Measurements from ENCODE around the gene CLIC5. TPM values are rescaled to one million over a fixed set of nuclear protein-coding genes. Genes with fewer than 3 reads are reported as not detected.

Gene CLIC5
- total RNA-seq, 2 donors from 2014 or later: 3.3 to 6.6 TPM

DNA sequence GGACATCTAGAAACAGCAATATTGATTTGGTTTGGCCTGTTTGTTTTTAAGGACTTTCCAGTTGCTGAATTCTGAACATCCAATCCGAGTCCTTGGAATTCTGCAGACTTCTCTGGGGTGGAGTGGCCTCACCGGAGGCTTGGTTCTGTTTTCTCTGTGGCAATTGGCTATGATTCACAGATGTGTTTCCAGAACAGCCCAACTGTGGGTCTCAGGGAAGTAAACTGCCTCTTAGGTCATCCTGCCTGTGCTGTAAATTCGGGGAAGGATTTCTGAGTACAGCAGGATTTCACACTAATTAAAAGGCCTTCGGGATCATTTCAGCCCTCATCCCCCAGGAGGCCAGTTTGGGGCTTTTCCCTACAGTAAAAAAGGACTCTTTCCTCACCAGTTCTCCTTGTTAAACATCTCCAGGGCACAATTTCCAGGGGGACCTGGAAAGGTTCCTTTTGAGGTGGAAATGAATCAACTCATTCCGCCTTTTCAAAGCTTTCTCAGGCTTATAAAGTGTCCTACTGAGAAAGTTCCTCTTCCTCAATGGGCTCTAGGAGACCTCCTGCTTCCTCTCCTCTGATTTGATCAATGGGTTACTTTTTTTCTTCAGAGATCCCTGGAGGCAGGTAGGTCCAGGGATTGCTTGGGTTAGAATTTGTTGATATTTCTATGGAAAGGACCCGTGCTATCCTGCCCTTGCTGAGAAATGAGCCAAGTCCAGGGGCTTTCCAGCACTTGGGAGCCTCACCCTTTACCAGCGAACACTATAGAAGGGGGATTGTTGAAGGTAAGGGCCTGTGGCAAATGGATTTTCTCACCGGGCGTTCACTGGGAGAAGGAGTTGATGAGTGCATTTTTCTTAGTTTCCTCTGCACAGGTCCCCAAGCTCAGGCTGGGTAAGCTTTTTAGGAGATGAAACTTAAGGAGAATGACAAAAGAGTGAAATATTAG is 114.6 kb downstream of the CLIC5 start:
- no peaks in the 10 kb centered on the region for H3K9me3 Mint-ChIP-seq
- no peaks in the 10 kb centered on the region for H3K27me3 Mint-ChIP-seq (ENCODE audit: low read depth)
- H3K4me3 Mint-ChIP-seq: no peak overlapping the region
- H3K4me1 Mint-ChIP-seq (ENCODE audit: low read depth): peaks cover 17% of the 10 kb centered on the region
- no peak overlapping the region for H3K27ac Mint-ChIP-seq
- no peak for ATAC-seq (replicated peaks in 1 of 2)
- DNase-seq: no peak
- H3K36me3 Mint-ChIP-seq (ENCODE audit: insufficient read depth in 2 of 2): no peaks in the 10 kb centered on the region

DNA sequence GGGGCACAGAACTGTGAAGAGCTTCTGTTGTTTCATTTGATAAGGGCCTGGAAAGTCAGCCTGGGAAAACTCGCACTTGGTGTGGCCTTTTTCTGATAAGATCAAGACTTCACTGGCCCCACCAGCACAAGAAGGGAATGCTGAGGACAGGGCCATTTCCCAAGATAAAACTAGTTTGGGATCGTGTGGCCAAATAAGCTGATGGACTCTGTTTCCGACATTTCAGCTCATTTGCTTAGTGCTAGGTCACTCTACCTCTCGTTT is 116.0 kb downstream of the CLIC5 start:
- Mint-ChIP-seq H3K36me3 (ENCODE audit: insufficient read depth in 2 of 2) (no peaks in the 10 kb centered on the region), H3K4me3 (no peak overlapping the region), H3K27me3 (ENCODE audit: low read depth) (peaks cover 1% of the 10 kb centered on the region), H3K4me1 (ENCODE audit: low read depth) (peaks cover 24% of the 10 kb centered on the region), H3K9me3 (no peaks in the 10 kb centered on the region), H3K27ac (no peak overlapping the region)
- ATAC-seq (replicated peaks in 1 of 2) (no peak), DNase-seq (no peak)

DNA sequence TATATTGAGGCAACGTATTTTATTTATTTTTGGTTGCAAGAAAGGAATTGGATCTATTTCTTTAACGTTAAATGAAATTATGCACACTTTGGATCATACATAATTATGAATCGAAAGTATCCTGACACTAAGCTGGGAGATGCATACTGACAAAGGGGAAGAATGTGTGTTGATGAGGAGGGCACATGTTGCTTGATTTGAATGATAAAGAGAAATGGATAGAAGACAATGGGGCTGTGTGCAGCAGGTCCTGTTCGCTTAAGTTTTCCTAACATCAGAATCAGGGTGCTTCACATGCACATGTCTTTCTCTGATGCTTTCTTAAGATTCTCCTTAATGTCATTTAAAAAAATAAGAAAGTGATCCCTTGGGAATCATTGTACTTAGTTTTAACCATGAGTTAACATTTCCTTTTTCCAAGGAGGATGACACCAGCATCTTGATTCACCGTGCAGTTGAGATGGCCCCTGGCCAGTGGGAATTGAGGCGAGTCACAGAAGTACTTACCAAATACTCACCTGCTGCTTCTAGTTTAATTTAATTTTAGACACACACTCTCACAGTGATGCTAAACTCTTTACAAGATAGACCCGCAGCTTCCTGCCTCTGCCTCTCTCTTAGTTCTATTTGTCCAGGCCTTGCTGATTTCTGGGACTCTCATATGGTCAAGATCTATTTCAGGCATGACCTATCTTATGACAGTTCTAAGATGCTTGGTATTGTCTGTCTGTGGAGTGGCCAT is 116.5 kb downstream of the CLIC5 start:
- Mint-ChIP-seq H3K36me3 (ENCODE audit: insufficient read depth in 2 of 2) (no peaks in the 10 kb centered on the region), H3K27me3 (ENCODE audit: low read depth) (peaks cover 6% of the 10 kb centered on the region), H3K9me3 (no peaks in the 10 kb centered on the region), H3K4me3 (no peak overlapping the region), H3K4me1 (ENCODE audit: low read depth) (peaks cover 24% of the 10 kb centered on the region), H3K27ac (no peak overlapping the region)
- no peak for DNase-seq
- no peak for ATAC-seq (replicated peaks in 1 of 2)

DNA sequence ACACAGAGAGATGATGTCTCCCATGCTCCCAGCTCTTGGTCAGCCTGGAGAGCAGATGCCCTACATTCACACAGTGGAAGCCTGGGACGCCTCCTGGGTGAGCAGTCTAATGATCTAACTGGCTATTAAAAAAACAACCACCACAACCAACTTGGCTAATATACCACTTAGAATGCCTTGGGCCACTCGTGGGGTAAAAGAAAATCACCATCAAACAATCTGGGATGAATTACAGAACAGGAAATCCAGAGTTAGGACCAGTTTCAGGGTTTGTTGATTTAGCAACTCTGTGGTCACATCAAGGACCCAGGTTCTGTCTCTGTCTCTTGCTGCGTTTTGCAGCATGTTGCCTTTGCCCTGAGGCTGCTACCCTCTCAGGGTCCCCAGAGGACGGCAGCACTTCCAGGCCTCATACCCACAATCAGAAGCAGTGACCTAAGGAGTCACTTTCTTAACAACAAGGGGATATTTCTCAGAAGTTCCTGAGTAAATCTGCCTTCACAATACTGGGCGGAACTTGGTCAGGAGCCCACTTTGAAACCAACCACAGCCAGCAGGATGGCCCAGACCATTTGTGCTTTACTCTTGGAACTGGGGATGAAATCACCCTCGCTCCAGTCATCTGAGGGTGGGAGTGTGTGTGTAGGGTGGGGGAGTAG is 118.7 kb downstream of the CLIC5 start:
- Mint-ChIP-seq H3K9me3 (no peaks in the 10 kb centered on the region), H3K4me1 (ENCODE audit: low read depth) (peaks cover 24% of the 10 kb centered on the region), H3K27ac (no peak overlapping the region), H3K36me3 (ENCODE audit: insufficient read depth in 2 of 2) (no peaks in the 10 kb centered on the region), H3K4me3 (peak overlapping the region in 1 of 2 donors; percentile 22), H3K27me3 (ENCODE audit: low read depth) (peaks cover 22% of the 10 kb centered on the region)
- ATAC-seq (replicated peaks in 1 of 2) (peak; percentile 43 to 62), DNase-seq (no peak)

DNA sequence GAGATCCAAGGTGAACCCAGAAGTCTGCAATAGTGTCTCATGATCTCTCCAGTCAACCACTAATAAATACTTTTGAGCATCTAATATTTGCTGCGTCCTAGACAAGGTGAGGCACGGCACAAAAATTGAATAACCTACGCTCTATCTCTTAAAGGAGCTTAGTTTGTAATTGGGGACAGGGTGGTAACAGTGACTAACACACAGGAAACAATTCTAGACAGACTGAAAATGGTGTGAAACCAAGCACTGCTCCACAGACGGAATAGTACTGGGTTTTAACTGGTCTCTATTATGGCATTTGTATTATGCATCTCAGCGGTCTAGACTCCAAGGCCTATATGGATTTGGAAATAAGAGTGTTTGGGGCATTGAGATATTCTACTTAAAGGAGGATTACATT is 120.1 kb downstream of the CLIC5 start:
- Mint-ChIP-seq H3K9me3 (no peaks in the 10 kb centered on the region), H3K36me3 (ENCODE audit: insufficient read depth in 2 of 2) (no peaks in the 10 kb centered on the region), H3K27me3 (ENCODE audit: low read depth) (peaks cover 24% of the 10 kb centered on the region), H3K4me3 (peak overlapping the region in 1 of 2 donors; percentile 15), H3K4me1 (ENCODE audit: low read depth) (peaks cover 24% of the 10 kb centered on the region), H3K27ac (no peak overlapping the region)
- DNase-seq: no peak
- peak; percentile 64 to 85 for ATAC-seq (replicated peaks in 1 of 2)

DNA sequence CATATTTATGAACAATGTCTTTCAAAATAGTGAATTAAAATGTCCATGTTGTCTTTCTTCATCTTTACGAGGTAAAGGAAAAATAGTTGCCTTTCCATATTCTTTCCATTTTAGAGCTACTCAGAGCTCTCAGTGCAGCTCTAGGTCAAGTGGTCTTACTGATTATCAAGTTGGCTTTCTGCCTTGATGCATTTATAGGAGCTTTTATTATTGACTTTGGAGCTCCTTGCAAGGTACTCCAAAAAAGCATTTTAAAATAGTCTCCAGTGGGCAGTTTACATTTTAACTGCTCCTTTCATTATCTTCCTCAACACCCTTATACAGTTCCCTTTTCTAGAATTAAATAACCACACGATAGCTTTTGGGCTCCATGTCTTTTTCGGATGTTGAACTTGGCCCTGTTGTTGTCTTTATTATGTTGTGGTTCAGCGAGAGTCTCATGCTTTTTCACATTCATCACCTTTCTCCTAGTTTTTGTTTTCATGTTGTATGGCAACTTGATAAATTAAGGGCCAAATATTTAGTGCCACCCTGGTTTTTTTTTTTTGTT is 122.9 kb downstream of the CLIC5 start:
- no peak for ATAC-seq (replicated peaks in 1 of 2)
- no peak for DNase-seq
- no peaks in the 10 kb centered on the region for H3K36me3 Mint-ChIP-seq (ENCODE audit: insufficient read depth in 2 of 2)
- H3K27ac Mint-ChIP-seq: no peak overlapping the region
- no peaks in the 10 kb centered on the region for H3K9me3 Mint-ChIP-seq
- H3K27me3 Mint-ChIP-seq (ENCODE audit: low read depth): peaks cover 32% of the 10 kb centered on the region
- peaks cover 20% of the 10 kb centered on the region for H3K4me1 Mint-ChIP-seq (ENCODE audit: low read depth)
- H3K4me3 Mint-ChIP-seq: no peak overlapping the region

DNA sequence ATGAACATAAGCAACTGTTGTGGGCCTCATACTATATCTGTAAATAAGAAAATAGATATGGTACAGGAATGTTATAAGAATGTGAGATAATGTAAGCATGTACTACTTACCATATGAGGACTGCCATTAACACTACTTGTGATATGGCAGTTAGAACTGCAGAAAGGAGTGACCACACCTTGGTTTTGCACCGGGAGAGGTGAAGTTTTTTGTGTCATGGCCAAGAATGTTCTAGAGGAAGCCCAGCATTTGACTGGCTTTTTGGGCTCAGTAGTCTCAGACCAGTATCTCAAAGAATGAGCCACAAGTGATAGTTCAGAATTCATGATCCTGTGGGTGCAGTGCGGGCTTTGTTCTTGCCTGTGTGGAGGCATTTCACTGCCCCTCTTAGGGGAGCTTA is 123.5 kb downstream of the CLIC5 start:
- no peaks in the 10 kb centered on the region for H3K36me3 Mint-ChIP-seq (ENCODE audit: insufficient read depth in 2 of 2)
- H3K9me3 Mint-ChIP-seq: no peaks in the 10 kb centered on the region
- H3K4me3 Mint-ChIP-seq: no peak overlapping the region
- ATAC-seq (replicated peaks in 1 of 2): no peak
- no peak for DNase-seq
- no peak overlapping the region for H3K27ac Mint-ChIP-seq
- H3K27me3 Mint-ChIP-seq (ENCODE audit: low read depth): peaks cover 37% of the 10 kb centered on the region
- H3K4me1 Mint-ChIP-seq (ENCODE audit: low read depth): peaks cover 16% of the 10 kb centered on the region

DNA sequence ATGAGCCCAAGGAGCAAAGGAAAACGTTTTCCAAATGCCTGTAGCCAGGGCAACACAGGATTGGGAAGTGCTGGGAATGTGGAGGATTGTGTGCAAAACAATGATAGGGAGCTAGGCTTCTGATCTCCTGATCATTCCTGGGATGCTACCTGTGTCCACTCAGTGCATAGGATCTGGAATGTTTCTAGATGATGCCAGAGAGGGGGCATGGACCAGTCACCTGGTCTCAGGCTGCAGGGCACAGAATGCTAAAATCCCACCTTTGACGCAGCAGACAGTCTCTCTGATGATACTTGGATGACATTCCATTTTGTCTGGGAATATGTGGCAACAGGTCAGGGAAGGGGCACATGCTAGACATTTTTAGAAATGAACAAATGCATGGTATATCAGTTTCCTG is 128.9 kb downstream of the CLIC5 start:
- Mint-ChIP-seq H3K9me3 (no peaks in the 10 kb centered on the region), H3K27me3 (ENCODE audit: low read depth) (peaks cover 59% of the 10 kb centered on the region), H3K4me3 (no peak overlapping the region), H3K27ac (no peak overlapping the region), H3K4me1 (ENCODE audit: low read depth) (no peaks in the 10 kb centered on the region), H3K36me3 (ENCODE audit: insufficient read depth in 2 of 2) (no peaks in the 10 kb centered on the region)
- DNase-seq (no peak), ATAC-seq (replicated peaks in 1 of 2) (no peak)

DNA sequence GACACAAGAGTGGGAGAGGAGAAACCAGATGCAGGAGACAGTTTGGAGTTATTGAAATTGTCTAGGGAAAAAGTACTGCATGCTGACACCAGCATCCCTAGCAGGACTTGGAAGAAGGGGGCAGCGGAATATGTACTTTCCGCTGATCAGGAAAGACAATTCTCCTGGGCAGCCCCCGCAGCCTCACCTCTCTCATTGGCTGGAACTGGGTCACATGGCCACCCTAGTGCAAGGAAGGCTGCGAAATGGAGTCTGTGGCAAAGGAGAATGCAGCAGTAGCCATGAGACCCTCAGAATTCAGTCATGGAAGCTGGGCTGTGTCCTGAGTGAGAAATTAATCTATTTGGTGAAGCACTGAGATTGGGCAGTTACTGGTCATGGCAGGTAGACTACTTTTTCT is 131.3 kb downstream of the CLIC5 start:
- DNase-seq (no peak), ATAC-seq (replicated peaks in 1 of 2) (no peak)
- Mint-ChIP-seq H3K27ac (no peak overlapping the region), H3K4me3 (no peak overlapping the region), H3K27me3 (ENCODE audit: low read depth) (peaks cover 55% of the 10 kb centered on the region), H3K9me3 (no peaks in the 10 kb centered on the region), H3K4me1 (ENCODE audit: low read depth) (no peaks in the 10 kb centered on the region), H3K36me3 (ENCODE audit: insufficient read depth in 2 of 2) (no peaks in the 10 kb centered on the region)

DNA sequence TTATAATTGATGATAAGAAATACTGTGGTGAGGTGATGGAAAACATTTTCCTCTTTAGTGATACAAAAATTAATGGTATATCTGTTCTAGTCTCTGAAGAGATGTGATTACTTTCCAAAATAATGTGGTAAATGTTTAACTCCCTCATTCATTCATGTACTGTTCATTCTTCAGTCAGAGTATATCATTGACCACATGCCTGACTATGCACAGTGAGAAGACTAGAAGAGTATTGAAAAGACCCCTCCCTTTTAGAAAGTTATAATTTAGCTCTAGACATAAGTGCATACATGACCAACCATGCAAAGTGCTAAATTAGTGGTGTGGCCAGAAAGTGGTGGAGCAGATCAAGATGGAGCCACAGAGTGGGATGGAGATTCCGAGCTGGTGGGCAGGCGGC is 133.0 kb downstream of the CLIC5 start:
- ATAC-seq (replicated peaks in 1 of 2) (no peak), DNase-seq (no peak)
- no peaks in the 10 kb centered on the region for H3K4me1 Mint-ChIP-seq (ENCODE audit: low read depth)
- H3K27me3 Mint-ChIP-seq (ENCODE audit: low read depth): peaks cover 48% of the 10 kb centered on the region
- no peaks in the 10 kb centered on the region for H3K36me3 Mint-ChIP-seq (ENCODE audit: insufficient read depth in 2 of 2)
- H3K27ac Mint-ChIP-seq: no peak overlapping the region
- H3K9me3 Mint-ChIP-seq: no peaks in the 10 kb centered on the region
- no peak overlapping the region for H3K4me3 Mint-ChIP-seq

DNA sequence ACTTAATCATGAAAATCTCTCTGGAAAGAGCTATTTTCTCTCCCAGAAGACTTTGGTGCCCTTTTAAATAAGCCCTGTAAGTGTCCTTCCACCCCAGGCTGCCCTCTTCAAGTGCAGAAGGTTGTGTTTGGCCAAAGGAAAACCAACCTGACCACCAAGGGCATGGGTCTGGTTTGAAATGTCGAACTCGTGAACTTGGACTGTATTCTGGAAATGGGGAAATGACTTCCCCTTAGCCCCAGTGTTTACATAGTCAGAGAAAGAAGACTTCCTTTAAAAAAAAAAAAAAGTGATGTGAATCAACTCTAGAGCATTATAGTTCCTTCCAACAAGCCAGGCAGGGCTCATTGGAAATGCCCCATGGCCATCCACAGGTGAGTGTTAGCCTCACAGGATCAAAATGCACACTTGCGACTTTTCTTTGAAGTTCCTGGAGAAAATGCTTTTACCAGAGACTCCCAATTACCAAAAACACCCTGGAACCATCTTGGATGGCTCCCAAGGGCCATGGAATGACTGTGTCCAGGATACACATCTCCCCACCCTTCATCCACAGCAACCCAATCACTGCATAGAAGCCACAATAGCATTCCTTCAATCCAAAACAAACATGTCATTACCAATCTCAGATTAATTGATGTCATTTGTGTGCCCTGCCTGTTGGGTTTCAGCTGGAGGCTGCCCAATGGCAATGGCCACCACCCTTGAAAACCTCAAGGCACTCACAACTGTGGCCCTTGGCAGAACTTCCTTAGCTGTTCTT is 133.8 kb downstream of the CLIC5 start:
- Mint-ChIP-seq H3K27ac (no peak overlapping the region), H3K4me1 (ENCODE audit: low read depth) (no peaks in the 10 kb centered on the region), H3K4me3 (no peak overlapping the region)

DNA sequence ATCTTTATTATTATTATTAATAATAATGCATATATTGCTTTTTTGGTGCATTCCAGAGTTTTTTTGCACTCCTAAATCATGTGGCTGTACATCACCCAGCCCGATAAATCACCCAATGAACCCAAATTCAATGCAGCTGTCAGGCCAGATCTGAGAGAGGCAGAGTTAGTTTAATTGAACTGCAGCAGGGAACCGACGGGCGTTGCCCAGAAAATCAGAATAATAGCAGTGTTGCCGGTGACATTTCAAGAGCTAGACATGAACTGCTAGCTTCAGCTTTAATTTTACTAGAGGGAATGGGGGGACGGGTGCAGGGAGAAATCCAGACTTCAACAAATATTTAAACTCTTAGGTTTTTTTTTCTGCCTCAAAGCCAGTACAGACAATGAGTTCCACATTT is 135.0 kb downstream of the CLIC5 start:
- Mint-ChIP-seq H3K27ac (no peak overlapping the region), H3K36me3 (ENCODE audit: insufficient read depth in 2 of 2) (no peaks in the 10 kb centered on the region), H3K27me3 (ENCODE audit: low read depth) (peaks cover 30% of the 10 kb centered on the region), H3K9me3 (peaks cover 0 to 1% of the 10 kb centered on the region in 2 donors), H3K4me3 (no peak overlapping the region), H3K4me1 (ENCODE audit: low read depth) (no peaks in the 10 kb centered on the region)
- ATAC-seq (replicated peaks in 1 of 2): no peak
- DNase-seq: no peak

More for the DNA sequence above, 133.8 kb downstream of the CLIC5 start:
- H3K36me3 Mint-ChIP-seq (ENCODE audit: insufficient read depth in 2 of 2): no peaks in the 10 kb centered on the region
- ATAC-seq (replicated peaks in 1 of 2): no peak
- H3K27me3 Mint-ChIP-seq (ENCODE audit: low read depth): peaks cover 40% of the 10 kb centered on the region
- H3K9me3 Mint-ChIP-seq: no peaks in the 10 kb centered on the region
- no peak for DNase-seq

Measured in activated T-cell treated with anti-CD3 and anti-CD28 coated beads, Interleukin-2, amount 50 U/mL, for 72 hours (primary cell).